HEK293 (cell line): ENCODE data around the gene VMAC.

Experiments
- CTCF ChIA-PET: fragments of 350-600 bp; formaldehyde crosslinking; extraction: SDS; loops from one replicate; lab custom pipeline; 2021; ENCODE audit warnings: antibody characterized with exemption; lab: Yijun Ruan, JAX
- POLR2A ChIA-PET: fragments of 300-600 bp; formaldehyde crosslinking; extraction: SDS; loops from one replicate; lab custom pipeline; 2020; ENCODE audit warnings: antibody characterized with exemption, inconsistent platforms; lab: Yijun Ruan, JAX
- H3K27ac ChIP-seq: fragments of 200-500 bp; sonication (Bioruptor generic); 2 replicates; pipeline ENCODE4 v1.5.1; 2014; ENCODE audit warnings: low read depth, low read length, control low read depth, inconsistent platforms; ENCODE audit errors: extremely low read depth
- H3K36me3 ChIP-seq, 2 experiments: fragments of 200-500 bp in 1 of 2; sonication (Bioruptor generic) in 1 of 2; 1 replicate in 1 of 2; 2 replicates in 1 of 2; pipeline ENCODE4 v1.5.1; 2014 to 2017; ENCODE audit warnings: inconsistent platforms in 2 of 2, low read length in 2 of 2; ENCODE audit not compliant: control insufficient read depth in 2 of 2, insufficient read depth in 1 of 2
- H3K4me1 ChIP-seq: fragments of 200-500 bp; sonication (Bioruptor generic); 2 replicates; pipeline ENCODE4 v1.5.1; 2014; ENCODE audit warnings: mild to moderate bottlenecking, low read length, inconsistent platforms; ENCODE audit not compliant: control insufficient read depth, insufficient read depth
- H3K4me3 ChIP-seq: 2 replicates; pipeline ENCODE4 v1.5.1; 2011; ENCODE audit warnings: low read depth, mild to moderate bottlenecking, control low read depth, low read length, moderate library complexity
- H3K9me3 ChIP-seq: fragments of 200-500 bp; sonication (Bioruptor generic); 2 replicates; pipeline ENCODE4 v1.5.1; 2014; ENCODE audit warnings: low read depth, low read length, inconsistent platforms; ENCODE audit not compliant: control insufficient read depth, insufficient read depth
- GLI2 ChIP-seq: fragments of 450-650 bp; formaldehyde crosslinking; IDR thresholded peaks from 2 replicates; pipeline ENCODE4; 2017; ENCODE audit warnings: missing biosample characterization, missing genetic modification characterization, low read depth, borderline replicate concordance
- GLIS1 ChIP-seq: fragments of 450-650 bp; formaldehyde crosslinking; IDR thresholded peaks from 2 replicates; pipeline ENCODE4 v1.5.1; 2016; ENCODE audit warnings: missing biosample characterization, missing genetic modification characterization
- GLIS2 ChIP-seq: fragments of 450-650 bp; formaldehyde crosslinking; IDR thresholded peaks from 2 replicates; pipeline ENCODE4 v1.5.1; 2016; ENCODE audit warnings: missing biosample characterization, missing genetic modification characterization
- RBAK ChIP-seq: fragments of 450-650 bp; formaldehyde crosslinking; IDR thresholded peaks from 2 replicates; pipeline ENCODE4 v1.5.1; 2016; ENCODE audit warnings: missing biosample characterization, missing genetic modification characterization
- SCRT1 ChIP-seq: fragments of 450-650 bp; formaldehyde crosslinking; IDR thresholded peaks from 2 replicates; pipeline ENCODE4 v1.5.1; 2016; ENCODE audit warnings: missing biosample characterization, missing genetic modification characterization, borderline replicate concordance
- SCRT2 ChIP-seq: fragments of 450-650 bp; formaldehyde crosslinking; IDR thresholded peaks from 2 replicates; pipeline ENCODE4 v1.5.1; 2016; ENCODE audit warnings: missing biosample characterization, missing genetic modification characterization
- SETDB1 ChIP-seq: IDR thresholded peaks from one replicate; pipeline ENCODE4 v1.6.1; 2017; ENCODE audit warnings: mild to moderate bottlenecking, low read length, moderate library complexity, mixed read lengths; ENCODE audit not compliant: insufficient read length
- SP7 ChIP-seq: fragments of 450-650 bp; formaldehyde crosslinking; IDR thresholded peaks from 2 replicates; pipeline ENCODE4 v1.5.1; 2016; ENCODE audit warnings: missing biosample characterization, missing genetic modification characterization
- ZBTB20 ChIP-seq: fragments of 450-650 bp; formaldehyde crosslinking; IDR thresholded peaks from 2 replicates; pipeline ENCODE4 v1.5.1; 2016; ENCODE audit warnings: missing biosample characterization, missing genetic modification characterization
- ZBTB49 ChIP-seq: fragments of 450-650 bp; formaldehyde crosslinking; IDR thresholded peaks from 2 replicates; pipeline ENCODE4 v1.5.1; 2016; ENCODE audit warnings: missing biosample characterization, missing genetic modification characterization, low read depth
- ZBTB8A ChIP-seq: fragments of 450-650 bp; formaldehyde crosslinking; IDR thresholded peaks from 2 replicates; pipeline ENCODE4 v1.5.1; 2016; ENCODE audit warnings: missing biosample characterization, missing genetic modification characterization
- ZFHX2 ChIP-seq: fragments of 450-650 bp; formaldehyde crosslinking; conservative IDR thresholded peaks from 2 replicates; pipeline ENCODE4 v1.5.1; 2016; ENCODE audit warnings: missing biosample characterization, missing genetic modification characterization
- ZNF19 ChIP-seq: fragments of 450-650 bp; formaldehyde crosslinking; IDR thresholded peaks from 2 replicates; pipeline ENCODE4; 2016; ENCODE audit warnings: missing biosample characterization, missing genetic modification characterization, low read depth
- ZNF311 ChIP-seq: fragments of 450-650 bp; formaldehyde crosslinking; IDR thresholded peaks from 2 replicates; pipeline ENCODE4 v1.5.1; 2017; ENCODE audit warnings: missing biosample characterization, missing genetic modification characterization, borderline replicate concordance
- ZNF362 ChIP-seq: fragments of 450-650 bp; formaldehyde crosslinking; IDR thresholded peaks from 2 replicates; pipeline ENCODE4 v1.5.1; 2016; ENCODE audit warnings: missing biosample characterization, missing genetic modification characterization
- ZNF366 ChIP-seq: fragments of 450-650 bp; formaldehyde crosslinking; conservative IDR thresholded peaks from 2 replicates; pipeline ENCODE4 v1.5.1; 2016; ENCODE audit warnings: missing biosample characterization, missing genetic modification characterization
- ZNF404 ChIP-seq: fragments of 450-650 bp; formaldehyde crosslinking; IDR thresholded peaks from 2 replicates; pipeline ENCODE4 v1.5.1; 2017; ENCODE audit warnings: missing biosample characterization, missing genetic modification characterization
- ZNF426 ChIP-seq: fragments of 450-650 bp; formaldehyde crosslinking; IDR thresholded peaks from 2 replicates; pipeline ENCODE4 v1.5.1; 2017; ENCODE audit warnings: missing biosample characterization, missing genetic modification characterization, mild to moderate bottlenecking, inconsistent platforms, moderate library complexity
- ZNF48 ChIP-seq: fragments of 450-650 bp; formaldehyde crosslinking; IDR thresholded peaks from 2 replicates; pipeline ENCODE4 v1.5.1; 2016; ENCODE audit warnings: missing biosample characterization, missing genetic modification characterization
- ZNF501 ChIP-seq: fragments of 450-650 bp; formaldehyde crosslinking; IDR thresholded peaks from 2 replicates; pipeline ENCODE4 v1.5.1; 2016; ENCODE audit warnings: missing biosample characterization, missing genetic modification characterization
- ZNF600 ChIP-seq: fragments of 450-650 bp; formaldehyde crosslinking; IDR thresholded peaks from 2 replicates; pipeline ENCODE4 v1.5.1; 2016; ENCODE audit warnings: missing biosample characterization, missing genetic modification characterization
- ZNF624 ChIP-seq: fragments of 450-650 bp; formaldehyde crosslinking; IDR thresholded peaks from 2 replicates; pipeline ENCODE4 v1.5.1; 2017; ENCODE audit warnings: missing biosample characterization, missing genetic modification characterization
- ZNF792 ChIP-seq: fragments of 450-650 bp; formaldehyde crosslinking; IDR thresholded peaks from 2 replicates; pipeline ENCODE4 v1.5.1; 2016; ENCODE audit warnings: missing biosample characterization, missing genetic modification characterization
- ZSCAN30 ChIP-seq: fragments of 450-650 bp; IDR thresholded peaks from 2 replicates; pipeline ENCODE4 v1.5.1; 2018; ENCODE audit warnings: missing biosample characterization, mild to moderate bottlenecking, missing genetic modification characterization, moderate library complexity

Gene VMAC

GRCh38 chr19:5916181-5916708 lies 11.6 kb downstream of the VMAC start:
- CTCF ChIA-PET: interaction anchor here (0.6 to 0.7 kb wide), 2 partner anchors 178 to 196 kb away, joined by 3 read pairs; partner anchors contain the start of genes CATSPERD and LONP1

GRCh38 chr19:5917431-5918107 lies 12.9 kb downstream of the VMAC start:
- TF ChIP-seq ZNF501: no peak
- TF ChIP-seq ZNF311 (tag by site-specific recombination): no peak
- no peak for TF ChIP-seq ZBTB20 (tag by site-specific recombination)
- TF ChIP-seq ZNF600 (tag by site-specific recombination): no peak
- TF ChIP-seq ZNF792: no peak
- no peak for TF ChIP-seq ZNF366
- no peak for TF ChIP-seq SETDB1
- TF ChIP-seq ZNF404: no peak
- no peak for TF ChIP-seq ZSCAN30
- no peak for TF ChIP-seq ZNF362
- TF ChIP-seq ZBTB8A: no peak
- no peak for TF ChIP-seq RBAK (tag by site-specific recombination)
- TF ChIP-seq ZNF19: no peak
- TF ChIP-seq ZBTB49 (tag by site-specific recombination): no peak
- TF ChIP-seq SP7: no peak
- TF ChIP-seq ZFHX2 (tag by site-specific recombination): no peak
- no peak for TF ChIP-seq ZNF426 (tag by site-specific recombination)
- no peak for TF ChIP-seq ZNF48
- TF ChIP-seq ZNF624 (tag by site-specific recombination): no peak
- Histone ChIP-seq H3K27ac (no peak overlapping the region), H3K4me3 (no peak overlapping the region), H3K4me1 (no peaks in the 10 kb centered on the region), H3K9me3 (no peaks in the 10 kb centered on the region), H3K36me3 (peaks cover 16 to 78% of the 10 kb centered on the region in 2 experiments; a peak in 2 of 3 replicates)
- ChIA-PET POLR2A (no interaction called here), CTCF (no interaction called here)

More at GRCh38 chr19:5916181-5916708, 11.6 kb downstream of the VMAC start:
- Histone ChIP-seq H3K4me1 (no peaks in the 10 kb centered on the region), H3K36me3 (peaks cover 14 to 65% of the 10 kb centered on the region in 2 experiments; a peak in 2 of 3 replicates)
- peak; percentile 53 for TF ChIP-seq GLIS1
- TF ChIP-seq SCRT1: peak; percentile 33; the same call in 1 of the 2 replicates
- 0 out of 2 replicates have a peak, but pooled peaks have one; percentile 21 for TF ChIP-seq GLIS2 (tag by site-specific recombination)
- no peak for TF ChIP-seq GLI2
- TF ChIP-seq SCRT2: peak; percentile 81
- TF ChIP-seq, all 188 proteins: peak for 4
- H3K4me3 ChIP-seq: no peak overlapping the region
- no peak overlapping the region for H3K27ac ChIP-seq
- H3K9me3 ChIP-seq: no peaks in the 10 kb centered on the region
- POLR2A ChIA-PET: no interaction called here
